ENCODE data around the gene WASHC3. TPM values are rescaled to one million over a fixed set of nuclear protein-coding genes. Genes with fewer than 3 reads are reported as not detected.
"Not testable (repeated sequence)": the region's sequence is repeated elsewhere in the genome, so short reads cannot be mapped to it uniquely, and the experiment has no call there.

Gene WASHC3
- total RNA-seq, 4 donors from 2014 or later, result 60.4 to 99.4 (median 63.3) TPM

GRCh38 chr12:102026728-102027127, 35.1 kb downstream of the WASHC3 start:
- 48 to 53% methylated on average over 1 of the region's 1 CpG for WGBS, 2 donors
- H3K27ac ChIP-seq, result no peak overlapping the region
- H3K36me3 ChIP-seq, result peaks cover 0 to 16% (median 0%) of the 10 kb centered on the region in 3 donors
- H3K27me3 ChIP-seq, result no peaks in the 10 kb centered on the region
- H3K9me3 ChIP-seq, result no peaks in the 10 kb centered on the region
- DNase-seq (ENCODE audit: low spot score in 2 of 2), result no peak
- no peak for TF ChIP-seq POLR2A (IDR thresholded peaks at IDR 0.05)
- no peak for TF ChIP-seq EP300 (IDR thresholded peaks at IDR 0.05)
- TF ChIP-seq CTCF (IDR thresholded peaks at IDR 0.05), result no peak
- H3K4me1 ChIP-seq, result peaks cover 0 to 18% (median 0%) of the 10 kb centered on the region in 4 donors
- no peak overlapping the region for H3K4me3 ChIP-seq

GRCh38 chr12:102024765-102025164, 37.0 kb downstream of the WASHC3 start:
- Histone ChIP-seq H3K27ac (no peak overlapping the region), H3K27me3 (no peaks in the 10 kb centered on the region), H3K4me3 (no peak overlapping the region), H3K9me3 (no peaks in the 10 kb centered on the region), H3K36me3 (peaks cover 0 to 16% (median 0%) of the 10 kb centered on the region in 3 donors), H3K4me1 (peaks cover 0 to 18% (median 0%) of the 10 kb centered on the region in 4 donors)
- no peak for TF ChIP-seq POLR2A (IDR thresholded peaks at IDR 0.05)
- no peak for TF ChIP-seq EP300 (IDR thresholded peaks at IDR 0.05)
- no peak for TF ChIP-seq CTCF (IDR thresholded peaks at IDR 0.05)
- 34 to 36% methylated on average over 2 of the region's 2 CpGs for WGBS, 2 donors
- DNase-seq (ENCODE audit: low spot score in 2 of 2), result no peak

- Histone ChIP-seq H3K9me3 (no peaks in the 10 kb centered on the region), H3K27me3 (no peaks in the 10 kb centered on the region), H3K4me3 (no peak overlapping the region), H3K36me3 (peaks cover 0 to 24% (median 0%) of the 10 kb centered on the region in 3 donors), H3K4me1 (peaks cover 0 to 7% (median 0%) of the 10 kb centered on the region in 4 donors), H3K27ac (no peak overlapping the region)
- no peak for DNase-seq (ENCODE audit: low spot score in 2 of 2)
- TF ChIP-seq POLR2A (IDR thresholded peaks at IDR 0.05), result no peak
- no peak for TF ChIP-seq EP300 (IDR thresholded peaks at IDR 0.05)
- no peak for TF ChIP-seq CTCF (IDR thresholded peaks at IDR 0.05)
- WGBS, 2 donors, result 76 to 83% methylated on average over 3 of the region's 3 CpGs
Measured at GRCh38 chr12:102023343-102023930, 38.4 kb downstream of the WASHC3 start.

- Histone ChIP-seq H3K36me3 (peaks cover 0 to 36% (median 0%) of the 10 kb centered on the region in 3 donors), H3K27me3 (no peaks in the 10 kb centered on the region), H3K4me1 (peaks cover 0 to 7% (median 0%) of the 10 kb centered on the region in 4 donors), H3K27ac (no peak overlapping the region), H3K4me3 (no peak overlapping the region), H3K9me3 (no peaks in the 10 kb centered on the region)
- DNase-seq (ENCODE audit: low spot score in 2 of 2), result no peak
- TF ChIP-seq EP300 (IDR thresholded peaks at IDR 0.05), result no peak
- TF ChIP-seq POLR2A (IDR thresholded peaks at IDR 0.05), result no peak
- TF ChIP-seq CTCF (IDR thresholded peaks at IDR 0.05), result no peak
- 90 to 93% methylated on average over 1 of the region's 1 CpG for whole genome bisulfite sequencing, 2 donors
Measured at GRCh38 chr12:102022286-102022685, 39.5 kb downstream of the WASHC3 start.

- peaks cover 0 to 7% (median 0%) of the 10 kb centered on the region in 4 donors for H3K4me1 ChIP-seq
- TF ChIP-seq CTCF (IDR thresholded peaks at IDR 0.05) (no peak), EP300 (IDR thresholded peaks at IDR 0.05) (no peak), POLR2A (IDR thresholded peaks at IDR 0.05) (no peak)
- DNase-seq (ENCODE audit: low spot score in 2 of 2), result no peak
- H3K9me3 ChIP-seq, result no peaks in the 10 kb centered on the region
- peaks cover 0 to 41% (median 0%) of the 10 kb centered on the region in 3 donors for H3K36me3 ChIP-seq
- 78 to 84% methylated on average over 2 of the region's 2 CpGs for WGBS, 2 donors
- H3K27ac ChIP-seq, result no peak overlapping the region
- no peak overlapping the region for H3K4me3 ChIP-seq
- no peaks in the 10 kb centered on the region for H3K27me3 ChIP-seq
Measured at GRCh38 chr12:102021540-102022246, 40.1 kb downstream of the WASHC3 start.

- 97 to 99% methylated on average over 5 of the region's 5 CpGs for WGBS, 2 donors
- not testable (repeated sequence) for H3K4me3 ChIP-seq; H3K4me1 ChIP-seq; H3K27ac ChIP-seq; DNase-seq (ENCODE audit: low spot score in 2 of 2); H3K9me3 ChIP-seq; H3K27me3 ChIP-seq
- H3K36me3 ChIP-seq, result peaks cover 0 to 53% (median 0%) of the 10 kb centered on the region in 3 donors
Measured at GRCh38 chr12:102018607-102019006, 43.2 kb downstream of the WASHC3 start.
